C4-2B (cell line): ENCODE results near the gene RPL41.

Experiments used
- ZFX ChIP-seq: fragments of 450-650 bp; IDR thresholded peaks from 2 replicates; pipeline ENCODE4 v1.6.1; 2017
- TF ChIP-seq, protein P1 (sequence below): fragments of 450-650 bp; conservative IDR thresholded peaks from 2 replicates; pipeline ENCODE4 v1.5.1; 2017; ENCODE audit warnings: mild to moderate bottlenecking

DNA sequence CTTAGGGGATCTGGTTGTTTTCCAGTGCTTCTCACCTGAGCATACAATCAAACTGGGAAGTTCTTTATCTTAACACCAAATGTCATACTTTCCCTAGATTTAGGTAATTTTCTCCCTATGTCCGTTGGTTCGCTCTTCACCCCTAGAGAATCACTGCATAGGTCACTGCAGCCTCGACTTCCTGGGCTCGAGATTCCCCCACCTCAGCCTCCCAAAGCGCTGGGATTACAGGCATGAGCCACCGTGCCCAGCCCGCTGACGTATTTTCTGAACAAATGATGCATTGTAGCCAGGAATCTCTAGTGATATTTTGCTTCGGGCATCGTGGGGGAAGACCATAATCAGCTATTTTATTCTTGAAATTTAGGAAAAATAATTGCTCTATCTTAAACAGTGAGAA is 1.1 kb upstream of the RPL41 start:
- TF ChIP-seq, protein P1, sequence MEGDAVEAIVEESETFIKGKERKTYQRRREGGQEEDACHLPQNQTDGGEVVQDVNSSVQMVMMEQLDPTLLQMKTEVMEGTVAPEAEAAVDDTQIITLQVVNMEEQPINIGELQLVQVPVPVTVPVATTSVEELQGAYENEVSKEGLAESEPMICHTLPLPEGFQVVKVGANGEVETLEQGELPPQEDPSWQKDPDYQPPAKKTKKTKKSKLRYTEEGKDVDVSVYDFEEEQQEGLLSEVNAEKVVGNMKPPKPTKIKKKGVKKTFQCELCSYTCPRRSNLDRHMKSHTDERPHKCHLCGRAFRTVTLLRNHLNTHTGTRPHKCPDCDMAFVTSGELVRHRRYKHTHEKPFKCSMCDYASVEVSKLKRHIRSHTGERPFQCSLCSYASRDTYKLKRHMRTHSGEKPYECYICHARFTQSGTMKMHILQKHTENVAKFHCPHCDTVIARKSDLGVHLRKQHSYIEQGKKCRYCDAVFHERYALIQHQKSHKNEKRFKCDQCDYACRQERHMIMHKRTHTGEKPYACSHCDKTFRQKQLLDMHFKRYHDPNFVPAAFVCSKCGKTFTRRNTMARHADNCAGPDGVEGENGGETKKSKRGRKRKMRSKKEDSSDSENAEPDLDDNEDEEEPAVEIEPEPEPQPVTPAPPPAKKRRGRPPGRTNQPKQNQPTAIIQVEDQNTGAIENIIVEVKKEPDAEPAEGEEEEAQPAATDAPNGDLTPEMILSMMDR = no peak
- no peak for TF ChIP-seq ZFX
